Measurements from ENCODE around the gene CHGA.

CHGA gene

DNA sequence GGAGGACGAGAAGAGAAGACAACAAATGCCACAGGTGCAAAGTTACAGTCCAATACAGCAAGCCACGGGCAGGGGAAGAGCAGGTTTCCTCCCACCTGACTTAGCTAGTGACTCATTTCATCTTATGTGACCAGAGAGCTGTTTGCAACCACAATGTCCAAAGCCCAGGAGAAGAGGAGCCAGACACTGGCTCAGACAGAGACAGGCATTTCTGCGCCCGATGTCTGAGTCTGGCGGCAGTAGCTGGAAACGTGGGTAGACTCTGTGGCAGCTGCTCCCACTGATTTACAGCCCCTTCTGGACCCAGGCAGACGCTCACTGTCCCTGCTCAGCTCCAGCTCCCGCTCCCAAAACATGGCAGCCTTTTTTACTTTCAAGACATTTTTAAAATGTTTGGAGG lies 60.0 kb downstream of the CHGA start:
- no peak for DNase-seq (ENCODE audit: low spot score)

- no peak for DNase-seq (ENCODE audit: low spot score)
Measured at GRCh38 chr14:92984082-92984788, 61.3 kb downstream of the CHGA start.
